GM12878 (cell line): ENCODE data around the gene RAD9A. TPM values are rescaled to one million over a fixed set of nuclear protein-coding genes. Genes with fewer than 3 reads are reported as not detected.
"Not testable (repeated sequence)": the region's sequence is repeated elsewhere in the genome, so short reads cannot be mapped to it uniquely, and the experiment has no call there.

ENCODE experiments used
- ATAC-seq: fragments of 200-7000 bp; cut with Tn5 transposase; 3 replicates; pipeline ENCODE4 v1.9.1; 2020; ENCODE audit warnings: mild to moderate bottlenecking, moderate library complexity
- BruUV-seq: library from RNA; stranded (reverse); fragments of 400-500 nt; replicated peaks from 2 replicates; lab custom pipeline; 2021; lab: Mats Ljungman, UMichigan
- CTCF ChIA-PET: fragments of 300-600 bp; sonication (Branson Sonifier 250); formaldehyde crosslinking; extraction: SDS; loops from one replicate; lab custom pipeline; 2021; ENCODE audit warnings: inconsistent platforms; lab: Yijun Ruan, JAX
- POLR2A ChIA-PET: fragments of 350-600 bp; formaldehyde crosslinking; extraction: SDS; loops from one replicate; lab custom pipeline; 2021; ENCODE audit warnings: inconsistent platforms; lab: Charles Lee
- RAD21 ChIA-PET: fragments of 300-600 bp; sonication (Branson Sonifier 250); formaldehyde crosslinking; loops from one replicate; lab custom pipeline; 2023; ENCODE audit warnings: antibody characterized with exemption; ENCODE audit not compliant: unreplicated experiment; lab: Charles Lee
- SMC1A ChIA-PET: fragments of 300-600 bp; sonication (Branson Sonifier 250); formaldehyde crosslinking; loops from one replicate; lab custom pipeline; 2023; ENCODE audit not compliant: unreplicated experiment, uncharacterized antibody; lab: Charles Lee
- DNase-seq: peaks from one replicate; pipeline ENCODE4 v3.0.0-alpha.2; 2011; ENCODE audit warnings: low read depth, low spot score
- FAIRE-seq: peaks from 3 replicates; lab custom pipeline; 2011; peaks lifted over from hg19 to GRCh38; lab: Jason Lieb, UNC
- H2AFZ ChIP-seq: 2 replicates; pipeline ENCODE4 v1.6.0; 2011; ENCODE audit warnings: low read depth, low read length, control low read depth; ENCODE audit not compliant: control insufficient read depth
- H3K27ac ChIP-seq: 2 replicates; pipeline ENCODE4 v1.5.1; 2011; ENCODE audit warnings: control low read depth; ENCODE audit not compliant: control insufficient read depth, insufficient read depth
- H3K27me3 ChIP-seq, 2 experiments: replicated peaks in 1 of 2; 2 replicates each; pipeline versions ENCODE4 v1.6.0 to v1.6.1; 2011; ENCODE audit warnings: low read length in 1 of 2; ENCODE audit not compliant: control insufficient read depth in 2 of 2, insufficient read depth in 2 of 2
- H3K36me3 ChIP-seq, 2 experiments: 2 replicates each; pipeline ENCODE4 v1.5.1; 2011; ENCODE audit warnings: low read length in 1 of 2; ENCODE audit not compliant: control insufficient read depth in 2 of 2, insufficient read depth in 2 of 2
- H3K4me1 ChIP-seq: 2 replicates; pipeline ENCODE4 v1.6.1; 2011; ENCODE audit warnings: mild to moderate bottlenecking, low read length, moderate library complexity, mixed read lengths; ENCODE audit not compliant: control insufficient read depth, insufficient read depth
- H3K4me2 ChIP-seq: 2 replicates; pipeline ENCODE4 v1.6.0; 2011; ENCODE audit warnings: control low read depth; ENCODE audit not compliant: control insufficient read depth, insufficient read depth
- H3K4me3 ChIP-seq: fragments of 200-600 bp; sonication (generic); 2 replicates; pipeline ENCODE4 v1.5.1; 2016
- H3K79me2 ChIP-seq: 2 replicates; pipeline ENCODE4 v1.6.0; 2011; ENCODE audit warnings: low read length; ENCODE audit not compliant: control insufficient read depth, insufficient read depth
- H3K9ac ChIP-seq: 2 replicates; pipeline ENCODE4 v1.8.0; 2011; ENCODE audit warnings: low read length, control low read depth, mixed read lengths; ENCODE audit not compliant: control insufficient read depth, insufficient read depth
- H3K9me3 ChIP-seq: replicated peaks from 3 replicates; pipeline ENCODE4 v1.5.1; 2011; ENCODE audit warnings: mild to moderate bottlenecking, low read length; ENCODE audit not compliant: control insufficient read depth, insufficient read depth
- H4K20me1 ChIP-seq: 2 replicates; pipeline ENCODE4 v1.6.0; 2011; ENCODE audit not compliant: control insufficient read depth, insufficient read depth
- EP300 ChIP-seq, 2 experiments: fragments of 150-350 bp in 1 of 2; IDR thresholded peaks; 2 replicates each; pipeline ENCODE4 v1.6.1; 2011 to 2012; ENCODE audit warnings: low read depth in 2 of 2, low read length in 2 of 2, borderline replicate concordance in 1 of 2, improper control_type of control experiment in 1 of 2, inconsistent platforms in 1 of 2; ENCODE audit not compliant: control insufficient read depth in 1 of 2
- WGBS: methylation state at CpG from one replicate; pipeline ENCODE4 v1.1.6; 2016; ENCODE audit warnings: low lambda C conversion rate; ENCODE audit not compliant: insufficient replicate concordance, insufficient coverage; ENCODE audit errors: missing lambda C conversion rate; 5-methylcytosine and 5-hydroxymethylcytosine counted together
- in situ Hi-C: fragments of 300-500 bp; cut with MboI; formaldehyde crosslinking; loops from 9 replicates; pipeline ENCODE4 v1.14.3; 2018; ENCODE audit warnings: mixed read lengths
- intact Hi-C: fragments of 100-400 bp; cut with micrococcal nuclease; formaldehyde crosslinking; loops from one replicate; pipeline ENCODE4 v1.14.2; 2022; ENCODE audit not compliant: unreplicated experiment
- polyA plus RNA-seq, 11 experiments: library from polyadenylated mRNA; depleted of rRNA in 4 of 11; unstranded in 6 of 11; stranded (reverse) in 5 of 11; fragments of >200 nt; fragmentation: Nextera tagmentation in 4 of 11; fragmentation: Illumina TruSeq in 1 of 11; extraction: Ambion mirVana in 4 of 11; extraction: Trizol in 1 of 11; gene quantifications; 1 replicate in 1 of 11; 2 replicates in 10 of 11; pipeline versions ENCODE4 v1.2.1 to v1.2.3, GENCODE V29; 2011 to 2016; ENCODE audit warnings: inconsistent platforms in 2 of 11, missing spikeins in 2 of 11, low read depth in 1 of 11
- total RNA-seq, 4 experiments: library from RNA; depleted of rRNA in 3 of 4; stranded (reverse); fragments of >200 nt in 3 of 4; fragmentation: Illumina TruSeq in 1 of 4; extraction: Trizol in 1 of 4; gene quantifications; 2 replicates each; pipeline versions ENCODE4 v1.2.1 to v1.2.3, GENCODE V29; 2013 to 2021
- TF ChIP-seq, protein P1 (sequence below): IDR thresholded peaks from 2 replicates; pipeline ENCODE4 v1.6.1; 2011; ENCODE audit warnings: low read depth, low read length, improper control_type of control experiment, borderline replicate concordance
- TF ChIP-seq, protein P2 (sequence below): fragments of 450-650 bp; IDR thresholded peaks from 2 replicates; pipeline ENCODE4 v1.6.1; 2016; ENCODE audit warnings: mild to moderate bottlenecking

The RAD9A gene
- total and polyA plus RNA-seq, 10 of the 15 experiments (the other 5 are each of a cell fraction or from before 2014, with no cell fraction given): 1.1 to 36.2 (median 19.8) TPM

DNA sequence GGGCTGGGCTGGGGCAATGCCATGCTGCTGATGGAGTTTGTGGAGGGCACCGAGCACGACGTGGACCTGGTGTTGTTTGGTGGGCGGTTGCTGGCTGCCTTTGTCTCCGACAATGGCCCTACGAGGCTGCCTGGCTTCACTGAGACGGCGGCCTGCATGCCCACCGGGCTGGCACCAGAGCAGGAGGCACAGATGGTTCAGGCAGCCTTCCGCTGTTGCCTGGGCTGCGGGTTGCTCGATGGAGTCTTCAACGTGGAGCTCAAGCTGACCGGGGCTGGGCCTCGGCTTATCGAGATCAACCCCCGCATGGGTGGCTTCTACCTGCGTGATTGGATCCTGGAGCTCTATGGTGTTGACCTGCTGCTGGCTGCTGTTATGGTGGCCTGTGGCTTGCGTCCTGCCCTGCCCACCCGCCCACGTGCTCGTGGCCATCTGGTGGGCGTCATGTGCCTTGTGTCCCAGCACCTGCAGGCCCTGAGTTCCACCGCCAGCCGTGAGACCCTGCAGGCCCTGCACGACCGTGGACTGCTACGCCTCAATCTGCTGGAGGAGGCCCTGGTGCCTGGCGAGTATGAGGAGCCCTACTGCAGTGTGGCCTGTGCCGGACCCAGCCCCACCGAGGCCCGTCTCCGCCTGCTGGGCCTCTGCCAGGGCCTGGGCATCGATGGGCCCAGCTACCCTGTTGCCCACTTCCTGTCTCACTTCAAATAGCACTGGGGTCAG, 32.3 kb downstream of the RAD9A start (continued):
- TF ChIP-seq EP300 (IDR thresholded peaks at IDR 0.05; ENCODE audit: borderline replicate concordance in 1 of 2, control insufficient read depth in 1 of 2, low read depth in 2 of 2, low read length in 2 of 2): no peak
- TF ChIP-seq, protein P1, sequence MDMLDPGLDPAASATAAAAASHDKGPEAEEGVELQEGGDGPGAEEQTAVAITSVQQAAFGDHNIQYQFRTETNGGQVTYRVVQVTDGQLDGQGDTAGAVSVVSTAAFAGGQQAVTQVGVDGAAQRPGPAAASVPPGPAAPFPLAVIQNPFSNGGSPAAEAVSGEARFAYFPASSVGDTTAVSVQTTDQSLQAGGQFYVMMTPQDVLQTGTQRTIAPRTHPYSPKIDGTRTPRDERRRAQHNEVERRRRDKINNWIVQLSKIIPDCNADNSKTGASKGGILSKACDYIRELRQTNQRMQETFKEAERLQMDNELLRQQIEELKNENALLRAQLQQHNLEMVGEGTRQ: no peak

- ChIA-PET SMC1A (interaction anchor here (1.5 to 2.3 kb wide), 3 partner anchors 11 to 26 kb away, joined by 6 to 10 read pairs (median 10); partner anchors contain the start of genes PPP1CA, PTPRCAP and TBC1D10C), RAD21 (interaction anchor here (0.8 to 2.1 kb wide), 7 partner anchors 10 to 54 kb away, joined by 3 to 8 read pairs (median 3); partner anchors contain the start of genes CORO1B, PTPRCAP, TBC1D10C and TMEM134), CTCF (interaction anchor here (1.0 to 1.7 kb wide), 2 partner anchors 9 to 61 kb away, joined by 3 to 4 read pairs; no protein-coding TSS in a partner anchor), POLR2A (interaction anchor here (0.8 to 4.4 kb wide), 10 partner anchors 11 to 60 kb away, joined by 3 to 28 read pairs (median 4); partner anchors contain the start of genes PPP1CA, PTPRCAP, TBC1D10C and TMEM134)
- in situ Hi-C loops, BruUV-seq, DNase-seq, intact Hi-C loops, H3K9me3 ChIP-seq, FAIRE-seq, H3K4me1 ChIP-seq, H4K20me1 ChIP-seq, H3K27me3 ChIP-seq, H3K36me3 ChIP-seq: not testable (repeated sequence)
- TF ChIP-seq, protein P2, sequence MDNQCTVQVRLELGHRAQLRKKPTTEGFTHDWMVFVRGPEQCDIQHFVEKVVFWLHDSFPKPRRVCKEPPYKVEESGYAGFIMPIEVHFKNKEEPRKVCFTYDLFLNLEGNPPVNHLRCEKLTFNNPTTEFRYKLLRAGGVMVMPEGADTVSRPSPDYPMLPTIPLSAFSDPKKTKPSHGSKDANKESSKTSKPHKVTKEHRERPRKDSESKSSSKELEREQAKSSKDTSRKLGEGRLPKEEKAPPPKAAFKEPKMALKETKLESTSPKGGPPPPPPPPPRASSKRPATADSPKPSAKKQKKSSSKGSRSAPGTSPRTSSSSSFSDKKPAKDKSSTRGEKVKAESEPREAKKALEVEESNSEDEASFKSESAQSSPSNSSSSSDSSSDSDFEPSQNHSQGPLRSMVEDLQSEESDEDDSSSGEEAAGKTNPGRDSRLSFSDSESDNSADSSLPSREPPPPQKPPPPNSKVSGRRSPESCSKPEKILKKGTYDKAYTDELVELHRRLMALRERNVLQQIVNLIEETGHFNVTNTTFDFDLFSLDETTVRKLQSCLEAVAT: peak; percentile 69; the same call in 1 of the 2 replicates
- H3K79me2 ChIP-seq: peaks cover 18% of the 10 kb centered on the region
- WGBS: 58% methylated on average over 19 of the region's 19 CpGs
- H3K27ac ChIP-seq: peak overlapping the region; percentile 69
- H2AFZ ChIP-seq: peak overlapping the region; percentile 98
- peak overlapping the region; percentile 60 for H3K4me2 ChIP-seq
- peak overlapping the region; percentile 100 for H3K4me3 ChIP-seq
- ATAC-seq: peak; percentile 28
- H3K9ac ChIP-seq: peak overlapping the region; percentile 93
Observed at GRCh38 chr11:67427364-67427859, 35.6 kb downstream of the RAD9A start.
